Measurements from ENCODE around the gene GTF3C2.

Gene GTF3C2

GRCh38 chr2:27356382-27357181 lies at the start of gene GTF3C2:
Gene GTF3C2 (minus strand): TSS chr2:27356764. CDS start chr2:27343554, 13,210 bp downstream.
- peak; percentile 89 for DNase-seq (ENCODE audit: low read depth)

GRCh38 chr2:27400348-27401135 lies 44.0 kb upstream of the GTF3C2 start:
- no peak for DNase-seq (ENCODE audit: low read depth)

- DNase-seq (ENCODE audit: low read depth) = no peak
Measured at GRCh38 chr2:27398962-27399361, 42.4 kb upstream of the GTF3C2 start.

GRCh38 chr2:27393225-27393624 lies 36.7 kb upstream of the GTF3C2 start:
- DNase-seq (ENCODE audit: low read depth) = no peak

GRCh38 chr2:27390822-27391679 lies 34.5 kb upstream of the GTF3C2 start:
- DNase-seq (ENCODE audit: low read depth) = no peak

GRCh38 chr2:27381577-27382181 lies 25.1 kb upstream of the GTF3C2 start:
- DNase-seq (ENCODE audit: low read depth) = no peak

- peak; percentile 83 for DNase-seq (ENCODE audit: low read depth)
Measured at GRCh38 chr2:27380626-27381545, 24.3 kb upstream of the GTF3C2 start, which contains the start of gene ZNF513. Gene ZNF513 (minus strand): TSS chr2:27380734. CDS start chr2:27380526, 208 bp downstream.

GRCh38 chr2:27379836-27380625 lies 23.5 kb upstream of the GTF3C2 start:
- peak; percentile 29 for DNase-seq (ENCODE audit: low read depth)

- no peak for DNase-seq (ENCODE audit: low read depth)
Measured at GRCh38 chr2:27379383-27379835, 22.8 kb upstream of the GTF3C2 start.

GRCh38 chr2:27378809-27379290 lies 22.3 kb upstream of the GTF3C2 start:
- DNase-seq (ENCODE audit: low read depth) = no peak

GRCh38 chr2:27378096-27378808 lies 21.7 kb upstream of the GTF3C2 start:
- no peak for DNase-seq (ENCODE audit: low read depth)

- DNase-seq (ENCODE audit: low read depth) = no peak
Measured at GRCh38 chr2:27377618-27378095, 21.1 kb upstream of the GTF3C2 start.

- no peak for DNase-seq (ENCODE audit: low read depth)
Measured at GRCh38 chr2:27376866-27377617, 20.5 kb upstream of the GTF3C2 start.

GRCh38 chr2:27376151-27376865 lies 19.7 kb upstream of the GTF3C2 start:
- no peak for DNase-seq (ENCODE audit: low read depth)

GRCh38 chr2:27375513-27376099 lies 19.0 kb upstream of the GTF3C2 start:
- DNase-seq (ENCODE audit: low read depth) = no peak

- DNase-seq (ENCODE audit: low read depth) = no peak
Measured at GRCh38 chr2:27373567-27373966, 17.0 kb upstream of the GTF3C2 start.

GRCh38 chr2:27372937-27373336 lies 16.4 kb upstream of the GTF3C2 start:
- no peak for DNase-seq (ENCODE audit: low read depth)

All from activated T-helper 9 cell treated with anti-CD3 and anti-CD28 coated beads, Interleukin-2, amount 50 U/mL, for 16 hours (primary cell).